NCI-H526 treated with DMSO at 0.1 percent for 48 hours (cell line): Measurements from ENCODE around the gene HAO2.

ENCODE experiments used
- DNase-seq: peaks from one replicate; lab custom pipeline; 2025; lab: John Stamatoyannopoulos, UW

Gene HAO2

DNA sequence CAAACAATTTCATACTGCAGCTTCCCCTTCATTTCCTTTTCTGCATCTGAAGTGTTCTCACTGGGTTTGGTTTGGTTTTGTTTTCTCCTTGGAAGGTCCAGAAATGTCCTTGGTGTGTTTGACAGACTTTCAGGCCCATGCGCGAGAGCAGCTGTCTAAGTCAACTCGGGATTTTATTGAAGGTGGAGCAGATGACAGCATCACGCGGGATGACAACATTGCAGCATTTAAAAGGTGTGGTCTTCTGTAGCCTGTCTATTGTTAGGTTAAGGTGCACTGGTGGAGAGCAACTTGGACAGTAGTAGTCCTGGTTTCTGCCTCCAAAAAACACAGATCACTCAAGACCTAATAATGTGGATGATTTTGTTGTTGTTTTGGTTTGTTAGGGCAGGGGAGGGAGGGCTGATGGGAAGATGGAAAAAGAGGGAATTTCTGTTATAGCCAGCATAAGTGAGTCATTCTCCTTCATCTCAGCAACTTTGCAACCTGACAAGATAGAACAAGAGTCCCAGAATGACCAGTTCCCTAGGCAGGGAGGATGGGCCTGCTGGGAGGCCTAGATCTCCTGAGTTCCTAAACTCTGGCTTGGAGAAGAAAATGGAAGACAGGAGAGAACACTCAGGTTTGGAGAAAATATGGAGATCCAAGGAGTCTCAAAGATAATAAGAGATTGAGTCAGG lies 12.5 kb downstream of the HAO2 start:
- DNase-seq = no peak

DNA sequence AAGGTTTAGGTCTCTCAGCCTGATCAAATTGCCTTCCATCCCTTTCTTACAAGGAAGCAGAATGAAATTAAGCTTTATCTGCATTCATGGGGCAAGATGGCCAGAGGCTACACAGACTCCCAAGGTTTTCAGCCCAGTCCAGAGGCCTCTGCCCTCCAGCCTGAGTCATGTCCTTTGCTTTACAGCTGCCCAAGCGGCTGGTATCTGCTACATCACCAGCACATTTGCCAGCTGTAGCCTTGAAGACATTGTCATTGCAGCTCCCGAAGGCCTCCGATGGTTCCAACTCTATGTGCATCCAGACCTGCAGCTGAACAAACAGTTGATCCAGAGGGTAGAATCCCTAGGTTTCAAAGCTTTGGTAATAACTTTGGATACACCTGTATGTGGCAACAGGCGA lies 16.0 kb downstream of the HAO2 start:
- no peak for DNase-seq

DNA sequence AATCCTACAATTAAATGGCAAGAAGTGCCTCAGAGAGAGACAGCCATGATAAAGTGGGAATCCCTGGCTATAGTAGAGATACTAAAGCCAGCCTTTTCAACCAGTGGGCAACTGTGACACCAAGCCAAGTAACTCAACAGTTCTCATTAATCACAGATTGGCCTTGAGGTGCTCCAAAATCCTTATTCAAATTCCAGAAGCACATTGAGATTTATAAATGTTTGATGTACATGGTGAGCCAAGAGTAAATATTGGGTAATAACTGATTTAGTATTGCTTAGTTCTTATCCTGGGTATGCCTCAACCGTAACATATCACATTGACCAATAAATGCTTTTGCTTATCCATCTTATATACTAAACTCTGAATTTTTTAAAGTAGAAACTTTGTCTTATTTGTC lies 17.1 kb downstream of the HAO2 start:
- DNase-seq = no peak

DNA sequence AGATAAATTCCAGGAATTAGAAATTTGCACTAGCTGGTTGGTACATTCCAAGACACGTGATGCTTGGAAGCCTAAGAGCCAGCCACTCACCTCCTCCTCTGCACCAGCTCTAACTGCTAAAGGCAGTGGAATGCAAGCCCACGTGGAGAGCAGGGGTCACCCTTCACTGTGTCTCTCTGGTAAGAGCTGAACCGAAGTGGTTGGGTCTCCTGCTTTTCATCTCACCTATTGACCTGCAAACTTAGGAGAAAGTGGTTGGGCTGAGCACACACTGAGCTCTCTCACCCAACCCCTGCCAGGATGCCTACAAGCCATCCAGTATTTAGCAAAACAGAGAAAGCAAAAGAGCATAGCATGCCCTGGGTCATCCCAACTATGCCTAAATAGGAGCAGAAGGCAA lies 19.3 kb downstream of the HAO2 start:
- no peak for DNase-seq

DNA sequence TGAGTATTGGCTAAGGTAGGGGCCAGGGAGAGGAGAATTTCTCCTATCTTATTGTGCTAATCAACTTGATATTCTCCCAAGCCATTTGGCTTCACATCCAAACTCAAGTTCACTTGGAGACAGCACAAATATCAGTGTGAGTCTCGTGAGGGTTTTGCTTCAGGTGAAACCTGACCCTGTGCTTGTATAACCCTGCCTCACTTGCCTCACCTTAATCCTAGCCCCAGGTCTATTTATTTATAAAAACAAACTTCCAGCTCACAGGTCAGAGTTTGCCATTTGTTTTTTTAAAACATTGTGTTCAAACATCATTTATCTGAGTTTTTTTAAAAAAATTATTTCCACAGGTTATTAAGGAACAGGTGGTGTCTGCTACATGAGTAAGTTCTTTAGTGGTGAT lies 19.9 kb downstream of the HAO2 start:
- DNase-seq = no peak

DNA sequence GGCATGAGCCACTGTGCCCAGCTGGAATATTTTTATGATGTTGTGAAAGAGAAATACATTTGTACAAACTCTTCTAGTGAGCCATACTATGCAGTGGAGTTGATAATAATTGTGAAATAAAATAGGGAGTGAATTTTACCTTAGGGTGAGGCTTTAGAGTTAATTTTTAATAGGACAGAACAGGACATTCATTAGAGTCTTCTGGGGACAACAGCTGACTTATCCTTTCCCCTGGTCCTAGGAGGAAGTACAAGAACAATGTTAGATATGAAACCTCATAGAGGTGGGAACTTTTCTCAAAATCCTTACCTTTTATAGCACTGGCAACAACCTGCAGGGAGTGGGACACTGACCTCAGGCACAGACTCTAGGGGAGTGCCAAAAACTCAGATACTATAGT lies 21.9 kb downstream of the HAO2 start:
- DNase-seq = no peak

DNA sequence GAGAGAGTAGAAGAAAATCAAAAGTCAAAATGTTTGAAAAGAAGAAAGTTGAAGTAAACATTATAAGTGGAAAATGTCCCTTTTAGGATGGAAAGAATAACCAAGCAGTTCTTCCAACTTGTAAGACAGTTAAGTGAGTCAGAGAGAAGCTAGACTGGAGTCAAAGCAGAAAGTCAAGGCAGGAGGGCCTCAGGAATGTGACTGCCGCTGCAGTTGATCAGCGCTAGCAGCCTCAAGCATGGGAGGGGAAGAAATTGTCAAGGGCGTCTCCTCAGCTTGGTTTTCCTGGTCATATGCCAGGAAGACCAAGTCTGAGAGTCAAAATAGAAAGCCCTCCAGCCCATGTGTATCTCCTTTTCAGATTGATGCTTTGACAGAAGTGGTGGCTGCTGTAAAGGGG lies 23.2 kb downstream of the HAO2 start:
- DNase-seq = no peak

DNA sequence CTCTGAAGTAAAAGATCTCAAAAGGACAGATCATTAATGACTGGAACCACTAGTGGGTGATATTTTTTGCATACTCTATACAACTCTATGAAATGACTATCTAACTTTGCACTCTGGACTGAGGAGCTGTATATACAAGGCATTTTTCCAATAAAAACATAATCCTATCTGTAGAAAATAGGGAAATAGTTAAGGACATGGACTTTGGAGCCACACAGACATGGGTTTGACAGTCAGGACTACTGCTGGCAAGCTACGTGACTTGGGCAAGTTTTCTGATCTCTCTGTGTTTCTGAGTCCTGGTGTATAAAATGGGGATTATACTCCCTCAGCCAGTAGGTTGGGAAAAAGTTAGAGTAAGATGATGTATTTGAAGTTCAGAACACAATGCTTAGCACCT lies 25.5 kb downstream of the HAO2 start:
- no peak for DNase-seq

DNA sequence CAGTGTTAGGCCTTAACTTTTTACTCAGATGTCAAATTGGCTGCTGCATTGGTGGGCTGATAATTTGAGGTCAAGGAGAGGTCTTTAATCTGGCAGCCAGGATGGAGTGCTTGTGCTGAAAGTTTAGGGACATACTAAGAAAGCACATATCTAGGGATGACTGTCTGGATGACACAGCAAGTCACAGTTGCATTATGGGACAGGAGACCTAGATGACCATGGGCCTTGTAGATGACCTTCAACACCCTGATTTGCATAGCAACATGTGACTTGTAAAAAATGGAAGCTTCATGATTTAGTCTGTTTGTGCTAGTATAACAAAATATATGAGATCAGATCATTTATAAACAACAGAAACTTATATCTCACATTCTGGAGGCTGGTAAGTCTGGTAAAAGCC lies 28.4 kb downstream of the HAO2 start:
- no peak for DNase-seq

DNA sequence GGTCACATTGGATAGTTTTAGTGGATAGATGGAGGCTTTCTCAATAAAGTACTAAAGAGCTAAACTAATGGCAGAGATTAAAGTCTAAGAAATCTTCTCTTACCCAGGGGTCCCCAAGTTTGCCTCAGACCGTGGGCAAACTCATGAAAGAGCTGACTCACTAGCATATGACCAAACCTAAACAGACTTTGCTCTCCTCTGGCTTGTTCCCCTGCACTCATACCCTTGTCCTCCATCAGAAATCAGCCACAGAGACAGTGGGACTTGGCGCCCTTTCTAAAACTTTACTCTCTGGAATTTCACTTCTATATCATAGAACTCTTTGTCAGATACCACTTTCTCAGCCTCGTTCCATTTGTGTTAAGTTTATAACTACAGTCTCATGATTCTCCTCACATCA lies 29.4 kb downstream of the HAO2 start:
- DNase-seq = no peak

DNA sequence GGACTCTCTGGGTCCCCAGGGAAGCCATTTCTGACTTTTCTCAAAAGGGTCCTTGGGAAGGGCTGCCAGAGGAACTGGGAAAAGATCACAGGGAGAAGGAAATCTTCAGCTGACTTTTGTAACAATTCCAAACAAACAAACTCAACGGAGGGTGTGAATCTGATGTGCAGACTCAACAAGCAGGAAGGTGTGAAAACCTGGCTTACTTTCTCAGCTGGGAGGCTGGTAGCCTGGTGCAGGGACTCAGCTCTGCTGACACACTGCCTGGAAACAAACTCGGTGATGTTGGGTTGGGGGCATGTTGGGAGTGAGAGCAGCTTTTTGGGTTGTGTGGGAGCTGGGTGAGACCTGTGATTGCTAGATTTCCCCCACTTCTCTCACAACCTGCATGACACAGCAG lies 36.2 kb downstream of the HAO2 start:
- DNase-seq = no peak

DNA sequence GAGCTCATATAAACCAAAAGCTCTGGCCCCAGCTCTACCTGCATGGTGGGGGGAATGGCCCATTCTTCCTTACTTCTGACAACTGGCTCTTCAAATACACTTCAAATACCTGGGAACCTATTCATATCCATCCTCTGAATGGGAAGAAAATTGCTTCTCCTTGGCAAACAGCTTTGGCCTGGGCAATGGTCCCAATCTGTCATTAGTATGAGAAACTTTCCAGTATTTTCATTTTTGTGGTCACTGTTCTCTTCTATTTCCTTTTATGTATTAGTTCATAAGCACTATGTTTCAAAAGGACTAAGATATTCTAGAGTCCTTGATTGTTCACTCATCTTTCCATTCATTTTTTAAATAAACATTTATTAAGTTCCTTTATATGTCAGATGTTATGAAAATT lies 41.1 kb downstream of the HAO2 start:
- DNase-seq = no peak

DNA sequence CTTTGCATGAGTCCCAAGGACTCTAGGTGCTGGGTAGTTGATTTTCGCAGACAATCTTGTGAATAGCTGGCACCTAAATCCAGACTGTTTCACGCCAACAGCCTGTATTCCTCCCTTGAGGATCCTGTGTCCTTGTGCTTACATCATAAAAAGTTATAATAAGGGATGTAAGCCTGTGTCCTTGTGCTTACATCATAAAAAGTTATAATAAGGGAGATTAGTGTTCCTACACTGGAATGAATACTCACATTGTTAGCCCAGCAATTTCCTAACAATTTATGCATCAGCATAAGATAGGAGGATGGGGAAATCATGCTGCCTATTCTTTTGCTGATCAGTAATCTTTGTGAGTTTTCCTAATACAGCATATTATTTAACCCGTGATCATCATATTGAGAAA lies 42.4 kb downstream of the HAO2 start:
- no peak for DNase-seq

DNA sequence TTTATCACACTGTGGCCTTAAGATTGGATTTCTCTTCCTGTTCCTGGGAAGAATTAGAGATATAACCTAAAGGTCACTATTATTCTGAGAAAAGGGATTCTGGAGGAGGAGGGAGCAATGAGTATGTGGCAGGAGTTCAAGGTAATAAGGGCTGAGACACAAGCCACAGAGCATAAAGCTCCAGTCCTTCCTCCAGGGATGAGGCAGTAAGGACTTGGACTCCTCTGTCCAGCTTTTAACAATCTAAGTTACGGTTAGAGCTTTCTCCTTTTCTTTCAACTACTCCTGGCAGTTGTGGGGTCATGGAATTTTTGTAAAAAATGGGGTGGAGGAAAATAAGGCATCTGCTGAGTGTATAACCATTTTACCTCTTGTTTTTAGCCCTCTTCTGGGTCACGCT lies 46.4 kb downstream of the HAO2 start, which contains the start of gene HSD3B2:
Gene HSD3B2, plus strand, starts transcription at position 201 of the 400 bp plus-strand sequence. CDS start 270 bp downstream, outside the sequence.
- DNase-seq = no peak

DNA sequence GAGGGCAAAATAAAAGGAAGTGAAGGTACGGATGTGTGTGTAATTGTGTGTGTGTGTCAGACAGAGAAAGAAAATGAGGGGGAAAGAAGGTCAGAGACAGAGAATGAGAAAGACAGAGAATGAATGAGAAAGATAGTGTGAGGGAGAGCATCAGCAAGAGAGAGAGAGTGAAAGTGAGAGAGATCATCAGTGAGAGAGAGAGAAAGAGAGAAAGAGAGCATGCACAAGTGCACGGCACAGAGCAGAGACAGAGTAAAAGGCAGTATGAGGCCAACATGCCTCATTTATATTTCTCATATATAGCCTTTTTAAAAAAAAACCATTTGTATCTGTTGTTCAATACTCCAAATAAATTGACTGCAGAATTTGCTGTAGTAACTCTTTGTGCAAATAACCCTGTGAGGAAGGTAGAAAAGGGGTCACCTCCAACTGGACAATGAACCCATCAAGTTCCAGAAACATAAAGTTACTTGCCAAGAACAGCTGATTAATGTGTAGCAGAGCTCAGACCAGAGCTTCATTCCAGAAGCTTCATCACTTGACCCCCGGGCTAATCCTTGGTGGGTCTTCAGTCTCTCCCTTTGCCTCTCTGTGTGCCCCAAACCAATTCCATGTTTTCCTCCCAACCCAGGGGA lies 47.5 kb downstream of the HAO2 start:
- DNase-seq = no peak

DNA sequence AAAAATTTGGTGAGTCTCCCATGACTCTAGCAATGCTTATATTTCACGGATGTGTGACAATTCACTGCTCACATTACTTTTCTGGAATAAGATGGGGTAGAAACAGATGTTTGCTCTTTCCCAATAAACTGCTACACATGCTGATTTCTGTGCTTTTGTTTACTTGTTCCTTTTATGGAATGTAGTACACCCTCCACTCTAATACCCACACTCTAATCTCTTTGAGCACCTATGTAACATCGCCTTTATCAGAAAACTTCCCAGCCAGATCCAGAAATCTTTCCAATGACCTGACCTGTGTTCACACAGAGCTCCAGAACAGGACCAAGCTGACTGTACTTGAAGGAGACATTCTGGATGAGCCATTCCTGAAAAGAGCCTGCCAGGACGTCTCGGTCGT lies 50.5 kb downstream of the HAO2 start:
- no peak for DNase-seq

DNA sequence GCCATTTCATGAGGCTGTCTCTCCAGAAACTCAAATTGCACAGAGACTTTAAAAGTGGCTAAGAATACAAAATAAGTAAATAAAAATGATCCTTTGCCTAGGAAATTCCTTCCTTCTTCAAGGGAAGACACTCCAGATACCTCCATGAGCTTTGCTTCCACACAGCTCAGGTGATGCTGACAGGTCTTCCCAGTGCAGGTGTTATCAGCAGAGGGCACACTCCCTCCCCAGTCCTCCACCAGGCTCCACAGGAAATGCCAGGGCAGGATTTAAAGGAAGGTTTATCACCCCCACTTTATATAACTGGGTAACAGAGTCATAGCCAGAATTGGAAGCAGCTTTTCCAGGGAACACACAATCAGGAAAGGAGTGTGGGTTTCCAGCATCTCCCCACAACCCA lies 52.1 kb downstream of the HAO2 start:
- no peak for DNase-seq

DNA sequence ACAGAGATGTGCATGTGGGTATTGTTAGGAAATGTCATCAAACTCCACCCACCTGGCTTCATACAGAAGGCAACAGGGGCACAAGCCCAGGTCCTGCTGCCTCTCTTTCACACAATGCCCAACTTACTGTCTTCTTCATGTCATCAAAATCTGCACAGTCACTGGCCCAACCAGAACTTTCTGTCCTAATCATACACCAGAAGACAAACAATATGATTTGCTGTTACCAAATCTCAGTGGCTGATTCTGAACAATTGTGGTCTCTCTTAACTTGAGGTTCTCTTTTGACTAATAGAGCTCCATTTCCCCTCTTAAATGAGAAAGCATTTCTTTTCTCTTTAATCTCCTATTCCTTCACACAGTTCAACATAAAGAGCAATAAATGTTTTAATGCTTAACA lies 54.0 kb downstream of the HAO2 start:
- no peak for DNase-seq

DNA sequence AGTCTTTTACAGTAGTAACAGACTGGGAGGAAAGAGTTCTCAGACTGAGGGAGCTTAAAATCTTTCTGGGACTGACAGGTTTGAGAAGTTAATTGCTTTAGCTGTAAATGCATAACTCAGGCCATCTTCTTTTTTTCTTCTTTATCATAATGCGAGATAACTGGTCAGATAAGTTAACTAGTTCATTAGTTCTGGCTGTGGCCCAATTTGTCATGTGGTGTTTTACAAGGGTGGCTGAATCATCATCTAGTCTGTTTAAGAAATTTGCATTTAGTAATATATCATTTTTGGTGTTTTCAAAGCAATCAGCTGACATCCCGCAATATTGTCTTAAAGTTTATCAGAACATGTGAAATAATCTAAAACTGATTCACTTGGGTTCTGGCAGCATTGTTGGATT lies 60.4 kb downstream of the HAO2 start:
- DNase-seq = no peak

DNA sequence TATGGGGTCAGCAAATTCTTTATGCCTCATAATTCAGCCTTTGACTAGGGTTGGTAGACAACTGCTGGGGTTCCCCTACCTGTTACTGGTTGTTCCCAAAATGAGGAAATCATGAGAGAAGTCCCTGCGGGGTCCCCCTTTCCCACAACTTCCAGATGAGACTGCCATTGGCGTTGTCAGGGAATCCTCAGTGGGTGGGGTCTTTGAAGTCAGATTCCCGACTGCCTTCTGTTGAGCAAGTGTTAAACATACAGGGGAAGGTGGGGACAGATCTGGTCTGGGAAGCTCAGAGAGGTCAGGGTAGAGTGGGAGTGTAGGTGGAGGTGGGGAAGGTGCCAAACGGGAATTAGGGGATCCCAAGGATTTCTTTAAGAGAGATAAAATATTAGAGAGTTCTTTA lies 61.1 kb downstream of the HAO2 start:
- no peak for DNase-seq

DNA sequence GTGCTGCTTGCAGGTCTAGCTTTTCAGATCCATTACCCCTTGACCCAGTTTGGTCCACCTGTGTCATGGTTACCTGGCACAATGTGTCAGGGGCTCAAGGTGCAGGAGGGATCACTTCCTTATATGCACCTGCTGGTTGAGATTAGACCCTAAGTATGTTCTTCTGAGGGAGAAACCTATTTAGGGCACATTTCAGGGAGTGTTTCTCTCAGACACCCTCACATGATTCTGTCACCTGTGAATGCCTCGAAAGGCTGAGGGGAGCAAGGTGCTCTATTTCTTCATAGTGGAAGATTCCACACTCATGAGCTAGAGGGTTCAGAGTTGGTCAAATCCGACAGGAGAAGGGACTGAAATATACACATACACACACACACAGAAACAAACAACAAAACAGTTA lies 61.9 kb downstream of the HAO2 start:
- no peak for DNase-seq

DNA sequence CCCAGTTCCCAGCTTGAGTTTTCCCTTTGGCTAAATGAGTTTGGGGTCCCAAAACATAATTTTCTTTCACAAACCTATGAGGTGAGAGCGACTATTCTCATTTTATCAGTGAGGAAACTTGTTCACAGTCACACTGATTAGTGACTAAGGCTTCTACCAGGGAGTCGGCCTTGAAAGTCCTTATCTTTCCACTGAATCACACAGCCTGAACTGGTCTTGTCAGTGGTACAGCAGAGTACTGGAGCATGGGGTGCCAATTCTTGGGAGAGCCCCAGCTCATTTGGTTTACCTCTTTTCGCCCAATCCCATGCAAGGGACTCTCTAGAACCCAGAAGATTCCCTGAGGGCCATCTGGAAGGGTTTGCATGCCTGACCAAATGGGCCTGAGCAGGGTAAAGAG lies 63.3 kb downstream of the HAO2 start:
- DNase-seq = no peak

DNA sequence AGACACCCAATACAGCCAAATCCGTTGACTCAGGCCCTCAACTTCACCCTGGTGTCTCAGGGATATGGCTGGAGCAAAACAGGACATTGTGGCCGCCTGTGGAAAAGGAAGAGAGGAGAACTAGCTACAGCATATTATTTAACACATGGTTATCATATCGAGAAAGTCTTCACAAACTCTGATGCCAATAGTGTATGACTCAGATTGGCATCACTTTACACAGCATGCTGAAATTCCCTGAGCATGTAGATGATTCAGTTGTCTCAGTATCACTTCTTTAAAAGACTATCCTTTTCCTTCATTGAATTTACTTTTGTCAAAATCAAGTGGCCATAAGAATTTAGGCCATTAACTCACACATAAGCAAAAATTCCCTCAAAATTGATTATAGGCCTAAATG lies 66.5 kb downstream of the HAO2 start:
- no peak for DNase-seq

DNA sequence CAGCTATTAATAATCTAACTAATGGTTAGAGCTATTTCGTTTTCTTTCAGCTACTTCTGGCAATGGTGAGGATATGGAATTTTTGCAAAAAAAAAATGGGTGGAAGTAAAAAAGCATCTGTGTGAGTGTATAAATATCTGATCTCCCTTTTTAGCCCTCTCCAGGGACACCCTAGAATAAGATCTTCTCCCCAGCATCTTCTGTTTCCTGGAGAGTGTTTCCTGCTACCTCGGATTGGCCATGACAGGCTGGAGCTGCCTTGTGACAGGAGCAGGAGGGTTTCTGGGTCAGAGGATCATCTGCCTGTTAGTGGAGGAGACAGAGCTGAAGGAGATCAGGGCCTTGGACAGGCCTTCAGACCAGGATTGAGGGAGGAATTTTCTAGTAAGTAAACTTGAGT lies 70.2 kb downstream of the HAO2 start:
- no peak for DNase-seq
